Adrenal gland (tissue), 12 donors: ENCODE results near the gene CXCR6. TPM values are rescaled to one million over a fixed set of nuclear protein-coding genes. Genes with fewer than 3 reads are reported as not detected.

ENCODE experiments used
- DNase-seq, 7 donors: peaks; one replicate each; pipeline ENCODE4 v3.0.0-alpha.2; 2019 to 2020
- H3K27ac ChIP-seq, 5 donors: fragments of 200-600 bp; sonication (generic) in 4 of 5; 1 replicate in 3 of 5; 2 replicates in 2 of 5; pipeline versions ENCODE4 v1.5.1 to v1.8.0; 2016 to 2020; ENCODE audit warnings: mild to moderate bottlenecking in 1 of 5
- H3K27me3 ChIP-seq: fragments of 200-600 bp; 2 replicates; pipeline ENCODE4 v1.8.0; 2021
- H3K36me3 ChIP-seq, 2 donors: fragments of 200-600 bp; replicated peaks in 1 of 2; 1 replicate in 1 of 2; 2 replicates in 1 of 2; pipeline versions ENCODE4 v1.5.1 to v1.8.0; 2018 to 2022
- H3K4me1 ChIP-seq, 2 donors: fragments of 200-600 bp; replicated peaks in 1 of 2; 1 replicate in 1 of 2; 2 replicates in 1 of 2; pipeline versions ENCODE4 v1.5.1 to v1.8.0; 2018 to 2021
- H3K4me3 ChIP-seq, 4 donors: fragments of 200-600 bp; sonication (generic) in 3 of 4; one replicate each; pipeline ENCODE4 v1.5.1; 2016 to 2018
- H3K9me3 ChIP-seq, 3 donors: fragments of 200-600 bp; sonication (generic) in 1 of 3; replicated peaks in 1 of 3; 1 replicate in 2 of 3; 2 replicates in 1 of 3; pipeline versions ENCODE4 v1.5.1 to v1.8.0; 2016 to 2021
- POLR2A ChIP-seq, 2 donors: fragments of 450-650 bp; IDR thresholded peaks; one replicate each; pipeline ENCODE4 v1.6.1; 2017; ENCODE audit warnings: antibody characterized with exemption in 2 of 2, mild to moderate bottlenecking in 2 of 2, moderate library complexity in 1 of 2
- WGBS, 4 donors: extraction: QIAGEN DNeasy Blood & Tissue Kit in 2 of 4; methylation state at CpG; one replicate each; pipeline versions ENCODE4 v1.1.5 to v1.1.7; 2013 to 2017; 5-methylcytosine and 5-hydroxymethylcytosine counted together
- intact Hi-C, 2 donors: fragments of 100-400 bp; cut with DNase I; formaldehyde crosslinking; loops; one replicate each; pipeline versions ENCODE4 v1.14.1 to v1.15.0; 2022 to 2023
- polyA plus RNA-seq, 3 donors: library from polyadenylated mRNA; stranded (reverse); fragments of 200-250 nt in 2 of 3; fragments of 350-450 nt in 1 of 3; fragmentation: Illumina TruSeq in 1 of 3; extraction: RNeasy Lipid Tissue Mini Kit (QIAGEN cat#74804) in 1 of 3; gene quantifications; one replicate each; pipeline ENCODE4 v1.2.3, GENCODE V29; 2013 to 2014
- total RNA-seq, 9 donors: library from RNA; depleted of rRNA in 4 of 9; stranded (reverse); fragments of >200 nt in 4 of 9; fragments of 120-200 nt in 1 of 9; fragmentation: NEBNext Ultra II Directional in 1 of 9; extraction: Animal tissue kit (Norgen Biotek cat#: 25700) in 1 of 9; gene quantifications; one replicate each; pipeline versions ENCODE4 v1.1.0 to v1.2.4, GENCODE V29; 2013 to 2023
- TF ChIP-seq, protein P1 (sequence below), 6 experiments: fragments of 450-650 bp in 4 of 6; fragments of 200-600 bp in 2 of 6; sonication (generic) in 1 of 6; IDR thresholded peaks; 1 replicate in 5 of 6; 2 replicates in 1 of 6; pipeline versions ENCODE4 v1.5.1 to v1.8.0; 2016 to 2021; ENCODE audit warnings: antibody characterized with exemption in 6 of 6, mild to moderate bottlenecking in 2 of 6, moderate library complexity in 1 of 6
- donor health status: healthy with polysubstance abuse.
- donor health status: Bipolar disorder and iron deficiency.
- donor health status: DM: yes; HTN: yes; CAD: no.
- donor health status: DM: no; HTN: no; CAD: no.
- donor health status: DM: no; HTN: no; CAD: no.
- donor health status: DM: yes; HTN: yes; CAD: no.

Gene CXCR6
- total and polyA plus RNA-seq, 12 donors: 0.28 to 2.9 (median 0.54) TPM; not detected in 1

DNA sequence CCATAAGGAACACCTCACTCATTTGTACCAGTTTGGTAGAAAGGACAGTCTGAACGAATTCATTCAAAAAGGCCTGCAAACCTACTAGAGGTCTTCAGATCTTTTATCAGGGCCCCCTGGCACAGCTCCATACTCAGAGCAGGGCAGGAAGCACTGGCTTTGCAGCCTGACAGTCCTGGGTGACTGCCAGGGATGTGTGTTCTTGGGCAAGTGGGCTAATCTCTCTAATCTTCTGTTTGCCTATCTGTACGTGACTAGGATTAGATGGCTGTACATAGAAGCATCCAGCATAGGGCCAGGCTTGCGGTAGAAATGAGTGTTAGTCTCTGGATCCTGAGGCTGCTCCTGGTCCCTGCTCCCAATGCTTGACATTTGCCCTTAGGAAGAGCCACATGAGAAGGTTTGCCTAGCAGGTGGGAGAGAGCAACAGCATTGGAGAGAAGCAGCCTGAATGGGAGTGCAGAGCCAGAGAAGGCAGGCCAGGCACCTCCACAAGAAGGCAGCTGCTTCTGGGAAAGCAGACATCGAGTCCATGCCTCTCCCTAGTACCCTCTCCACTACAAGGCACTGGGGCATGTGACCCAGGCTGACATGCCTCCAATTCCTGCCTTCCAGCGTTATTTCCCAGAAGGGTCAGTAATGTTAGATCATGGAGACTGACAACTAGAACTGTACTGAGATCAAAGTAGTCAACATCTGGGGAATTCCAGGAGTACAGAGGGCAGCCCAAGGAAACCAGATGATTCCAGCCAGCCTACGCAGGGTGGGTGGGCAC is 1.0 kb upstream of the CXCR6 start:
- no peaks in the 10 kb centered on the region for H3K27me3 ChIP-seq
- WGBS, 4 donors: 69 to 80% (median 78%) methylated on average over 3 to 6 of the region's 6 CpGs
- no peaks in the 10 kb centered on the region for H3K9me3 ChIP-seq
- H3K27ac ChIP-seq: no peak overlapping the region
- no peak overlapping the region for H3K4me3 ChIP-seq
- DNase-seq: peak in 3 of 7 donors; percentile 29 to 57 (median 31)
- peaks cover 0 to 8% of the 10 kb centered on the region in 2 donors for H3K36me3 ChIP-seq
- no peak for TF ChIP-seq POLR2A (IDR thresholded peaks at IDR 0.05)
- TF ChIP-seq, protein P1, sequence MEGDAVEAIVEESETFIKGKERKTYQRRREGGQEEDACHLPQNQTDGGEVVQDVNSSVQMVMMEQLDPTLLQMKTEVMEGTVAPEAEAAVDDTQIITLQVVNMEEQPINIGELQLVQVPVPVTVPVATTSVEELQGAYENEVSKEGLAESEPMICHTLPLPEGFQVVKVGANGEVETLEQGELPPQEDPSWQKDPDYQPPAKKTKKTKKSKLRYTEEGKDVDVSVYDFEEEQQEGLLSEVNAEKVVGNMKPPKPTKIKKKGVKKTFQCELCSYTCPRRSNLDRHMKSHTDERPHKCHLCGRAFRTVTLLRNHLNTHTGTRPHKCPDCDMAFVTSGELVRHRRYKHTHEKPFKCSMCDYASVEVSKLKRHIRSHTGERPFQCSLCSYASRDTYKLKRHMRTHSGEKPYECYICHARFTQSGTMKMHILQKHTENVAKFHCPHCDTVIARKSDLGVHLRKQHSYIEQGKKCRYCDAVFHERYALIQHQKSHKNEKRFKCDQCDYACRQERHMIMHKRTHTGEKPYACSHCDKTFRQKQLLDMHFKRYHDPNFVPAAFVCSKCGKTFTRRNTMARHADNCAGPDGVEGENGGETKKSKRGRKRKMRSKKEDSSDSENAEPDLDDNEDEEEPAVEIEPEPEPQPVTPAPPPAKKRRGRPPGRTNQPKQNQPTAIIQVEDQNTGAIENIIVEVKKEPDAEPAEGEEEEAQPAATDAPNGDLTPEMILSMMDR (IDR thresholded peaks at IDR 0.05): no peak
- no peaks in the 10 kb centered on the region for H3K4me1 ChIP-seq
- intact Hi-C loops: no loop called here

DNA sequence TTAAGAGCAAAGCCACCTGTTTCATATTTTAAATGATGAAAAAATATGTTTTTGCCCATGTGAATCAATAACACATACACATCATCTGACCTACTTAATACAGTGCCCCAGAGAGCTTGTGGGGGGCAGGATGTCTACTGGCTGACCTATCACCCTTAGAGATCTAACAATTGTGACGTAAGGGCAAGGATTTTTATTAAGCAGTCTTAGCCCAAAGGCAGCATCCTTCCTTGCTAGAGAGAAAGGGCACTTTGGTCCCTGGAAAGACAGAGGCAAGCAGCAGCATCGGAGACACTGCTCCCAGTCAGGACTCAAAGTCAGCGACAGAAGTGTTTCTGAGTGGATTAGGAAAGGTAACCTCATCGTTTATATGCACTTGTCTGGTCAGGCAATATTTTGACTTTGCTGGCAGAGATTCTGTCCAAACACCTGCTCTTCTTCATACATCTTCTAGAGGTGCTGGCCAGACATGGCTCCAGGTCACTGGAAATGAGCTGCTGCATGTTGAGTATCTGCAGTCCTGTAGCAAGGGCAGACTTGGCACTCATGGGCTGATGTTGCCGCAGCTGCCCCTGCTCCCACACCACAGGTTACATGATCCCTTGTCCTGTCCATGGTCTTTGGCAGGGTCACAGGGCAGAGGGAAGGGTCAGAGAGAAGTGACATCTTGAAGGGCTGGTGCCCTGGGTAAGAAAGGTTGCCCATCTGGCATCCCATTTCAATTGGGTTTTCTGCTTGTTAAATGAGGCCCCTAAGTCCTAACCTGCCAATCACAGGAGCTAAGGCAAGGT is 1.8 kb downstream of the CXCR6 start:
- no peaks in the 10 kb centered on the region for H3K27me3 ChIP-seq
- no peaks in the 10 kb centered on the region for H3K4me1 ChIP-seq
- 91 to 97% (median 92%) methylated on average over 4 to 5 of the region's 5 CpGs for WGBS, 4 donors
- H3K4me3 ChIP-seq: no peak overlapping the region
- TF ChIP-seq, protein P1 (IDR thresholded peaks at IDR 0.05): no peak
- no peak for TF ChIP-seq POLR2A (IDR thresholded peaks at IDR 0.05)
- no peaks in the 10 kb centered on the region for H3K9me3 ChIP-seq
- no peak for DNase-seq
- no peak overlapping the region for H3K27ac ChIP-seq
- peaks cover 0 to 30% of the 10 kb centered on the region in 2 donors for H3K36me3 ChIP-seq
- intact Hi-C loops: no loop called here

DNA sequence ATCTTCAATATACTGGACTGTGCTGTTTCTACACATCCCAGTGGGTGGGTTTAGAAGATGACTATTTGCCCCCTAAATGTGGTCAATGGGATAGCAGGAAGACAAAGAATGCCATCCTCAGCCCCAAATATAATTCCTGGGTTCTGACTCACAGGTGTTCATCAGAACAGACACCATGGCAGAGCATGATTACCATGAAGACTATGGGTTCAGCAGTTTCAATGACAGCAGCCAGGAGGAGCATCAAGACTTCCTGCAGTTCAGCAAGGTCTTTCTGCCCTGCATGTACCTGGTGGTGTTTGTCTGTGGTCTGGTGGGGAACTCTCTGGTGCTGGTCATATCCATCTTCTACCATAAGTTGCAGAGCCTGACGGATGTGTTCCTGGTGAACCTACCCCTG is 3.0 kb downstream of the CXCR6 start:
- Histone ChIP-seq H3K27ac (no peak overlapping the region), H3K27me3 (no peaks in the 10 kb centered on the region), H3K4me3 (no peak overlapping the region), H3K36me3 (peaks cover 0 to 43% of the 10 kb centered on the region in 2 donors), H3K9me3 (no peaks in the 10 kb centered on the region), H3K4me1 (no peaks in the 10 kb centered on the region)
- intact Hi-C loops: no loop called here
- WGBS, 4 donors: 82 to 100% (median 100%) methylated on average over 1 of the region's 1 CpG; no CpG with 5 or more reads in 1 of the 4 donors
- no peak for DNase-seq
- TF ChIP-seq, protein P1 (IDR thresholded peaks at IDR 0.05): peak in 1 of 6 experiments; percentile 10
- no peak for TF ChIP-seq POLR2A (IDR thresholded peaks at IDR 0.05)

DNA sequence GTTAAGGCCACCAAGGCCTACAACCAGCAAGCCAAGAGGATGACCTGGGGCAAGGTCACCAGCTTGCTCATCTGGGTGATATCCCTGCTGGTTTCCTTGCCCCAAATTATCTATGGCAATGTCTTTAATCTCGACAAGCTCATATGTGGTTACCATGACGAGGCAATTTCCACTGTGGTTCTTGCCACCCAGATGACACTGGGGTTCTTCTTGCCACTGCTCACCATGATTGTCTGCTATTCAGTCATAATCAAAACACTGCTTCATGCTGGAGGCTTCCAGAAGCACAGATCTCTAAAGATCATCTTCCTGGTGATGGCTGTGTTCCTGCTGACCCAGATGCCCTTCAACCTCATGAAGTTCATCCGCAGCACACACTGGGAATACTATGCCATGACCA is 3.6 kb downstream of the CXCR6 start:
- Histone ChIP-seq H3K27ac (no peak overlapping the region), H3K36me3 (peaks cover 0 to 48% of the 10 kb centered on the region in 2 donors), H3K27me3 (no peaks in the 10 kb centered on the region), H3K9me3 (no peaks in the 10 kb centered on the region), H3K4me1 (no peaks in the 10 kb centered on the region), H3K4me3 (no peak overlapping the region)
- 80 to 91% (median 89%) methylated on average over 3 of the region's 3 CpGs for WGBS, 4 donors
- TF ChIP-seq POLR2A (IDR thresholded peaks at IDR 0.05): no peak
- TF ChIP-seq, protein P1 (IDR thresholded peaks at IDR 0.05): no peak
- DNase-seq: no peak
- intact Hi-C loops: no loop called here
